Heart right ventricle (tissue), 16 donors: ENCODE data around the gene SLITRK2. TPM values are rescaled to one million over a fixed set of nuclear protein-coding genes. Genes with fewer than 3 reads are reported as not detected.
A peak's percentile ranks its signal among the peaks of the same experiment; 100 is the strongest.

ENCODE experiments used
- ATAC-seq, 8 donors: fragments of 200-7000 bp; cut with Tn5 transposase; one replicate each; pipeline ENCODE4 v1.9.1; 2020; ENCODE audit warnings: mild to moderate bottlenecking in 8 of 8, moderate library complexity in 8 of 8, moderate number of reproducible peaks in 1 of 8
- DNase-seq, 2 donors: peaks; one replicate each; pipeline ENCODE4 v3.0.0-alpha.2; 2020
- H3K27ac ChIP-seq, 10 donors: fragments of 200-600 bp; sonication (generic) in 2 of 10; one replicate each; pipeline versions ENCODE4 v1.5.0 to v1.8.0; 2020 to 2022; ENCODE audit warnings: mild to moderate bottlenecking in 3 of 10
- H3K27me3 ChIP-seq, 7 donors: fragments of 200-600 bp; one replicate each; pipeline ENCODE4 v1.8.0; 2021 to 2022; ENCODE audit warnings: mild to moderate bottlenecking in 2 of 7
- H3K36me3 ChIP-seq, 9 donors: fragments of 200-600 bp; sonication (generic) in 1 of 9; one replicate each; pipeline versions ENCODE4 v1.5.0 to v1.8.0; 2020 to 2022; ENCODE audit warnings: mild to moderate bottlenecking in 2 of 9
- H3K4me1 ChIP-seq, 9 donors: fragments of 200-600 bp; sonication (generic) in 1 of 9; one replicate each; pipeline versions ENCODE4 v1.5.0 to v1.8.0; 2020 to 2022; ENCODE audit warnings: mild to moderate bottlenecking in 4 of 9
- H3K4me3 ChIP-seq, 10 donors: fragments of 200-600 bp; sonication (generic) in 2 of 10; one replicate each; pipeline versions ENCODE4 v1.5.0 to v1.8.0; 2020 to 2022; ENCODE audit warnings: mild to moderate bottlenecking in 7 of 10, moderate library complexity in 2 of 10
- H3K9me3 ChIP-seq, 11 donors: fragments of 200-600 bp in 10 of 11; sonication (generic) in 2 of 11; one replicate each; pipeline versions ENCODE4 v1.5.0 to v1.8.0; 2013 to 2022; ENCODE audit warnings: mild to moderate bottlenecking in 2 of 11, control low read depth in 1 of 11, moderate library complexity in 1 of 11
- CTCF ChIP-seq, 9 donors: fragments of 200-600 bp; sonication (generic) in 2 of 9; IDR thresholded peaks; one replicate each; pipeline versions ENCODE4 v1.5.0 to v1.8.0; 2021 to 2022; ENCODE audit warnings: antibody characterized with exemption in 9 of 9, mild to moderate bottlenecking in 5 of 9, moderate library complexity in 1 of 9
- WGBS, 2 donors: extraction: QIAGEN DNeasy Blood & Tissue Kit; methylation state at CpG; one replicate each; pipeline ENCODE4 v1.1.7; 2013; ENCODE audit warnings: inconsistent platforms in 1 of 2; 5-methylcytosine and 5-hydroxymethylcytosine counted together
- intact Hi-C, 10 donors: fragments of 100-400 bp; cut with DNase I; formaldehyde crosslinking; loops; one replicate each; pipeline versions ENCODE4 v1.11.1 to v1.14.2; 2022
- long read RNA-seq, 3 donors: library from polyadenylated mRNA; unstranded; transcript quantifications; one replicate each; pipeline ENCODE4 v2.0.0, GENCODE V29; 2020 to 2021
- polyA plus RNA-seq, 2 donors: library from polyadenylated mRNA; stranded (reverse); fragments of 200-250 nt; gene quantifications; one replicate each; pipeline ENCODE4 v1.2.3, GENCODE V29; 2013
- total RNA-seq, 10 donors: library from RNA; stranded (reverse); fragmentation: NEBNext Ultra II Directional in 3 of 10; extraction: Animal tissue kit (Norgen Biotek cat#: 25700) in 3 of 10; gene quantifications; one replicate each; pipeline versions ENCODE4 v1.2.1 to v1.2.4, GENCODE V29; 2021 to 2023
- donor health status: Arrhythmogenic right ventricular cardiomyopathy.
- donor health status: ischemic (EF 13 %, LVEDD 7.1; RV severe dilation, severe dysfunction).
- donor health status: healthy with polysubstance abuse.
- donor health status: DM: no; HTN: yes; CAD: no.
- donor health status: DM: no; HTN: no; CAD: no.
- donor health status: ischemic (EF 25% LVEDD 6.9; RV normal size, moderate dysfunction).
- donor health status: ischemic (EF 25% LVEDD 5.7; RV mildly dilated, moderate dysfunction).
- donor health status: healthy.
- donor health status: DM: yes; HTN: yes; CAD: no.
- donor health status: Ischemic cardiomyopathy.
- donor health status: ischemic (EF 35%, LVEDD 5.7; RV mildly dilated, moderate dysfunction).
- donor health status: nonischemic (EF 11% LVEDD 7.7; RV severe dilation, severe dysfunction).
- donor health status: DM: yes; HTN: yes; CAD: no.
- donor health status: PGD.
- donor health status: ischemic (EF 29% LVEDD 5.4; RV normal size, mild dysfunction).
- donor health status: nonischemic (EF 23%, LVEDD 6.1; RV moderate dilation, normal function).

Gene SLITRK2
- under 1 TPM in 8 of 10 donors, not detected in 2; 0.04 to 0.36 (median 0.14) TPM for total RNA-seq
- under 1 TPM; 0.10 to 0.37 TPM for polyA plus RNA-seq
- long read RNA-seq, donor 1, full-length matches to known transcripts, result 1 of 1 reads
- long read RNA-seq, donor 1, partial matches to known transcripts, result 0 of 1 reads
- long read RNA-seq, donor 1, other reads (novel, unspliced or antisense), result 0 of 1 reads
- long read RNA-seq, donor 2, result 0 reads
- long read RNA-seq, donor 3, full-length matches to known transcripts, result 4 of 4 reads
- long read RNA-seq, donor 3, partial matches to known transcripts, result 0 of 4 reads
- long read RNA-seq, donor 3, other reads (novel, unspliced or antisense), result 0 of 4 reads

GRCh38 chrX:145817331-145818185, at the start of gene SLITRK2:
Gene SLITRK2, plus strand, starts transcription at chrX:145817829. Its CDS starts 4,597 bp downstream, at chrX:145822426.
- Histone ChIP-seq H3K9me3 (peaks cover 0 to 4% (median 0%) of the 10 kb centered on the region in 11 donors), H3K27me3 (peaks cover 0 to 80% (median 40%) of the 10 kb centered on the region in 7 donors), H3K36me3 (no peaks in the 10 kb centered on the region), H3K27ac (no peak within 1 kb of the TSS), H3K4me1 (no peaks in the 10 kb centered on the region), H3K4me3 (peak within 1 kb of the TSS in 7 of 10 donors; percentile 14 to 32 (median 21))
- ATAC-seq (peak in 1 of 8 donors; percentile 33), DNase-seq (peak in 1 of 2 donors; percentile 9)
- TF ChIP-seq CTCF (IDR thresholded peaks at IDR 0.05), result no peak
- intact Hi-C loops, result no loop called here
- WGBS, 2 donors, result 0 to 1% methylated on average over 26 to 58 of the region's 60 CpGs

- H3K9me3 ChIP-seq, result peaks cover 0 to 5% (median 0%) of the 10 kb centered on the region in 11 donors
- H3K27ac ChIP-seq, result no peak overlapping the region
- 85 to 89% methylated on average over 1 of the region's 1 CpG for WGBS, 2 donors
- DNase-seq (no peak), ATAC-seq (no peak)
- no peaks in the 10 kb centered on the region for H3K27me3 ChIP-seq
- no peak for TF ChIP-seq CTCF (IDR thresholded peaks at IDR 0.05)
- intact Hi-C loops, result no loop called here
- no peaks in the 10 kb centered on the region for H3K36me3 ChIP-seq
- no peaks in the 10 kb centered on the region for H3K4me1 ChIP-seq
- H3K4me3 ChIP-seq, result no peak overlapping the region
Measured at GRCh38 chrX:145773006-145773405, 44.6 kb upstream of the SLITRK2 start.

GRCh38 chrX:145792281-145792680, 25.3 kb upstream of the SLITRK2 start:
- Histone ChIP-seq H3K36me3 (no peaks in the 10 kb centered on the region), H3K27me3 (no peaks in the 10 kb centered on the region), H3K27ac (no peak overlapping the region), H3K9me3 (peaks cover 0 to 5% (median 0%) of the 10 kb centered on the region in 11 donors), H3K4me1 (no peaks in the 10 kb centered on the region), H3K4me3 (no peak overlapping the region)
- TF ChIP-seq CTCF (IDR thresholded peaks at IDR 0.05), result no peak
- DNase-seq, result no peak
- ATAC-seq, result no peak
- WGBS, 2 donors, result 56 to 79% methylated on average over 1 of the region's 1 CpG
- intact Hi-C loops, result no loop called here

- intact Hi-C loops, result no loop called here
- no peak overlapping the region for H3K27ac ChIP-seq
- ATAC-seq, result no peak
- 41 to 42% methylated on average over 2 of the region's 2 CpGs for WGBS, 2 donors
- no peak overlapping the region for H3K4me3 ChIP-seq
- H3K4me1 ChIP-seq, result no peaks in the 10 kb centered on the region
- H3K36me3 ChIP-seq, result no peaks in the 10 kb centered on the region
- no peak for TF ChIP-seq CTCF (IDR thresholded peaks at IDR 0.05)
- no peaks in the 10 kb centered on the region for H3K27me3 ChIP-seq
- DNase-seq, result no peak
- peaks cover 0 to 6% (median 0%) of the 10 kb centered on the region in 11 donors for H3K9me3 ChIP-seq
Measured at GRCh38 chrX:145803508-145803907, 14.1 kb upstream of the SLITRK2 start.
